Measurements from ENCODE around the gene C3orf62. TPM values are rescaled to one million over a fixed set of nuclear protein-coding genes. Genes with fewer than 3 reads are reported as not detected.

Gene C3orf62
- total and polyA plus RNA-seq, 2 of the 4 experiments (the other 2 are of a cell fraction) = 0.90 to 3.1 TPM

- intact Hi-C loops (cut with micrococcal nuclease) = no loop called here
- no TSS peak for BruUV-seq (replicated peaks)
- H3K9me1 ChIP-seq (ENCODE audit: insufficient read depth, low read length) = no peaks in the 10 kb centered on the region
Observed at GRCh38 chr3:49255718-49256511, 21.1 kb downstream of the C3orf62 start.

More at GRCh38 chr3:49255718-49256511, 21.1 kb downstream of the C3orf62 start:
- Histone ChIP-seq H3K18ac (ENCODE audit: low read depth, low read length) (no peak overlapping the region), H3K36me3 (ENCODE audit: control insufficient read depth, insufficient read depth, low read length) (no peaks in the 10 kb centered on the region), H4K5ac (ENCODE audit: low read depth, low read length) (no peak overlapping the region), H2AK9ac (replicated peaks; ENCODE audit: low read depth, low read length, poor library complexity) (no peak overlapping the region), H3K9me3 (ENCODE audit: control insufficient read depth, insufficient read depth, low read length) (no peaks in the 10 kb centered on the region), H3K14ac (replicated peaks; ENCODE audit: low read depth, low read length) (no peak overlapping the region), H2BK120ac (ENCODE audit: low read depth, low read length) (no peak overlapping the region), H4K91ac (ENCODE audit: insufficient read depth, low read depth, low read length) (no peak overlapping the region), H3K4ac (ENCODE audit: low read depth, low read length) (no peak overlapping the region), H3K27ac (ENCODE audit: insufficient read depth, low read length) (no peak overlapping the region), H3K79me1 (ENCODE audit: low read depth in 1 of 2, low read length in 2 of 2) (no peaks in the 10 kb centered on the region), H3K9ac (ENCODE audit: low read depth, low read length) (no peak overlapping the region), H4K8ac (ENCODE audit: low read depth in 2 of 2, low read length in 2 of 2) (no peak overlapping the region), H3K4me1 (ENCODE audit: control insufficient read depth, insufficient read depth, low read length) (no peaks in the 10 kb centered on the region; the same call in 1 of the 2 replicates), H2AK5ac (ENCODE audit: low read depth, low read length) (no peak overlapping the region), H2BK20ac (ENCODE audit: low read depth, low read length) (no peak overlapping the region), H3K56ac (ENCODE audit: extremely low read depth, insufficient read depth, low read length) (no peak overlapping the region), H3K23ac (ENCODE audit: low read depth, low read length) (no peak overlapping the region), H3K4me2 (ENCODE audit: low read depth, low read length) (no peak overlapping the region), H2BK5ac (ENCODE audit: low read depth, low read length, poor library complexity, severe bottlenecking) (no peak overlapping the region), H4K20me1 (ENCODE audit: insufficient read depth, low read length) (no peaks in the 10 kb centered on the region), H3K27me3 (ENCODE audit: control insufficient read depth, insufficient read depth, low read length) (no peaks in the 10 kb centered on the region), H2BK15ac (ENCODE audit: low read depth, low read length) (no peak overlapping the region), H3K4me3 (ENCODE audit: insufficient read depth, low read depth, low read length) (no peak overlapping the region), H2AFZ (replicated peaks; ENCODE audit: low read length, poor library complexity) (no peak overlapping the region)
- dilution Hi-C loops (cut with HindIII; ENCODE audit: low sequenced_read_pairs, unreplicated experiment) (no loop called here), in situ Hi-C loops (cut with MboI; ENCODE audit: low sequenced_read_pairs) (no loop called here)
- POLR2A ChIA-PET (ENCODE audit: unreplicated experiment) = no interaction called here
- TF ChIP-seq CHD1 (IDR thresholded peaks at IDR 0.05; ENCODE audit: low read depth, low read length) (no peak), RFX5 (IDR thresholded peaks at IDR 0.05; ENCODE audit: low read depth, low read length) (no peak), MXI1 (IDR thresholded peaks at IDR 0.05; ENCODE audit: borderline replicate concordance, low read depth, low read length) (no peak), MAFK (IDR thresholded peaks at IDR 0.05; ENCODE audit: low read depth, low read length) (no peak), SMC3 (IDR thresholded peaks at IDR 0.05; ENCODE audit: low read depth, low read length) (no peak), NFE2L2 (IDR thresholded peaks at IDR 0.05; ENCODE audit: low read depth, low read length) (no peak), BHLHE40 (IDR thresholded peaks at IDR 0.05; ENCODE audit: low read depth, low read length) (no peak), CEBPB (IDR thresholded peaks at IDR 0.05; ENCODE audit: low read depth, low read length) (no peak), RCOR1 (IDR thresholded peaks at IDR 0.05; ENCODE audit: insufficient replicate concordance, low read length) (no peak), RAD21 (IDR thresholded peaks at IDR 0.05; ENCODE audit: low read length) (no peak)
- TF ChIP-seq, protein P1, sequence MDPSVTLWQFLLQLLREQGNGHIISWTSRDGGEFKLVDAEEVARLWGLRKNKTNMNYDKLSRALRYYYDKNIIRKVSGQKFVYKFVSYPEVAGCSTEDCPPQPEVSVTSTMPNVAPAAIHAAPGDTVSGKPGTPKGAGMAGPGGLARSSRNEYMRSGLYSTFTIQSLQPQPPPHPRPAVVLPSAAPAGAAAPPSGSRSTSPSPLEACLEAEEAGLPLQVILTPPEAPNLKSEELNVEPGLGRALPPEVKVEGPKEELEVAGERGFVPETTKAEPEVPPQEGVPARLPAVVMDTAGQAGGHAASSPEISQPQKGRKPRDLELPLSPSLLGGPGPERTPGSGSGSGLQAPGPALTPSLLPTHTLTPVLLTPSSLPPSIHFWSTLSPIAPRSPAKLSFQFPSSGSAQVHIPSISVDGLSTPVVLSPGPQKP (IDR thresholded peaks at IDR 0.05; ENCODE audit: borderline replicate concordance, low read depth, low read length) = no peak
- TF ChIP-seq, protein P2, sequence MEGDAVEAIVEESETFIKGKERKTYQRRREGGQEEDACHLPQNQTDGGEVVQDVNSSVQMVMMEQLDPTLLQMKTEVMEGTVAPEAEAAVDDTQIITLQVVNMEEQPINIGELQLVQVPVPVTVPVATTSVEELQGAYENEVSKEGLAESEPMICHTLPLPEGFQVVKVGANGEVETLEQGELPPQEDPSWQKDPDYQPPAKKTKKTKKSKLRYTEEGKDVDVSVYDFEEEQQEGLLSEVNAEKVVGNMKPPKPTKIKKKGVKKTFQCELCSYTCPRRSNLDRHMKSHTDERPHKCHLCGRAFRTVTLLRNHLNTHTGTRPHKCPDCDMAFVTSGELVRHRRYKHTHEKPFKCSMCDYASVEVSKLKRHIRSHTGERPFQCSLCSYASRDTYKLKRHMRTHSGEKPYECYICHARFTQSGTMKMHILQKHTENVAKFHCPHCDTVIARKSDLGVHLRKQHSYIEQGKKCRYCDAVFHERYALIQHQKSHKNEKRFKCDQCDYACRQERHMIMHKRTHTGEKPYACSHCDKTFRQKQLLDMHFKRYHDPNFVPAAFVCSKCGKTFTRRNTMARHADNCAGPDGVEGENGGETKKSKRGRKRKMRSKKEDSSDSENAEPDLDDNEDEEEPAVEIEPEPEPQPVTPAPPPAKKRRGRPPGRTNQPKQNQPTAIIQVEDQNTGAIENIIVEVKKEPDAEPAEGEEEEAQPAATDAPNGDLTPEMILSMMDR (conservative IDR thresholded peaks at IDR 0.05; ENCODE audit: low read depth, low read length) = no peak
- TF ChIP-seq, protein P3, sequence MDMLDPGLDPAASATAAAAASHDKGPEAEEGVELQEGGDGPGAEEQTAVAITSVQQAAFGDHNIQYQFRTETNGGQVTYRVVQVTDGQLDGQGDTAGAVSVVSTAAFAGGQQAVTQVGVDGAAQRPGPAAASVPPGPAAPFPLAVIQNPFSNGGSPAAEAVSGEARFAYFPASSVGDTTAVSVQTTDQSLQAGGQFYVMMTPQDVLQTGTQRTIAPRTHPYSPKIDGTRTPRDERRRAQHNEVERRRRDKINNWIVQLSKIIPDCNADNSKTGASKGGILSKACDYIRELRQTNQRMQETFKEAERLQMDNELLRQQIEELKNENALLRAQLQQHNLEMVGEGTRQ (IDR thresholded peaks at IDR 0.05; ENCODE audit: low read depth, low read length) = no peak
- DNase-seq (no peak), ATAC-seq (ENCODE audit: low read depth) (no peak)
- WGBS, 2 experiments (ENCODE audit: extremely low coverage in 2 of 2, insufficient read length in 1 of 2) = 70% methylated on average over 4 of the region's 6 CpGs; no CpG with 5 or more reads in 1 of the 2 experiments
- CTCF ChIA-PET = interaction anchor here (0.8 to 1.8 kb wide), 2 partner anchors 11 to 85 kb away, joined by 3 to 4 read pairs; partner anchors contain the start of gene KLHDC8B
